Measurements from ENCODE around the gene CEP85L. TPM values are rescaled to one million over a fixed set of nuclear protein-coding genes. Genes with fewer than 3 reads are reported as not detected.

Gene CEP85L
- total RNA-seq, 1 donor from 2014 or later: 9.1 TPM

DNA sequence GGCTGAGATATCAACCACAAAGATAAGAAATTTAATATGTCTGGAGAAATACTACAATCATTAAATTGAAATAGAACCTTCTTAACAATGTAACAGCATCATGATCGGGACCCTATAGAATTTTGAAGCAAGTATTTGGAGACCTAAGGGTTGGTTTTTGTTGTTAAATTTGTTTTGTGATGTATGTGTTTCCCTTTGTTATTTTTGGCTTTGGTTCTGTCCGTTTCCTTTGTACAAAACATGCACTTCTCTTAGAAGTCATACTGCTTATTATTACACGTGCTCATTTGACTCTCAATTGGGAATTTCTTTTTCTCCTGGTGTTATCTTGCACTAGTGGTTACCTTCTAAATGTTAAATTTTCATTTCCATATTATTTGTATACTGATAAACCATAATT lies 107.3 kb downstream of the CEP85L start:
- DNase-seq (ENCODE audit: low read depth, low spot score): peak; percentile 3

DNA sequence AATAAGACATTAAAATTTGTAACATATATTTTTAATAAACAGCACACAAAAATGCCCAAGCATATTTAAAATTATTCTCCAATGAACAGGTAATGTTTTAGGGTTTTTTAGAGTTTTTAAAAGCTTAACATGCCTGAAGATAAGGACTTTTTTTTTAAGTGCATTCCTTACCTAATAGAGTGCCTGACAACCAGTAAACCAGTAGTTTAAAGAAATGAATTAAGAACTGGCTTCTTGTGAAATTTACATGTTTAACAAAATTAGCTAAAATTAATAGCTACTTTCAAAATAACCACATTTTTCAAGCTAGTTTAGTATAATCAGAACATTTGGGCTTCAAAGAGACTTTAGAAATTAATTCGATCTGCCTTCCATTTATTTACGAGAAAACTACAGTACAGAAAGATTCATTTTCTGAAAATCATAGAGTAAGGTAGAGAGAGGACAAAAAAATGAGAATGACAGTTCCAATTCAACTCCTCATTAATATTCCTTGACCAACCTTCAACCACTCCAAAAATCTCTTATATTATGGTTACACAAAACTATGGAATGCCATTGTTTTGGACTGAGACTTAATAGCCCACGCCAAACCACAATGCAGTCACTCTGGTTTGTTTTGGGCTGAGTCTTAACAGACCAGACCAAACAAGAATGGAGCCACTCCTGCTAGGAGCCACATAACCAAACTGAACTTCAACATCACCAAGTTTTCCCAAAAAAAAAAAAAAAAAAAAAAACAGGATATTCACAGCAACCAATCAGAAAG lies 109.0 kb downstream of the CEP85L start:
- no peak for DNase-seq (ENCODE audit: low read depth, low spot score)

DNA sequence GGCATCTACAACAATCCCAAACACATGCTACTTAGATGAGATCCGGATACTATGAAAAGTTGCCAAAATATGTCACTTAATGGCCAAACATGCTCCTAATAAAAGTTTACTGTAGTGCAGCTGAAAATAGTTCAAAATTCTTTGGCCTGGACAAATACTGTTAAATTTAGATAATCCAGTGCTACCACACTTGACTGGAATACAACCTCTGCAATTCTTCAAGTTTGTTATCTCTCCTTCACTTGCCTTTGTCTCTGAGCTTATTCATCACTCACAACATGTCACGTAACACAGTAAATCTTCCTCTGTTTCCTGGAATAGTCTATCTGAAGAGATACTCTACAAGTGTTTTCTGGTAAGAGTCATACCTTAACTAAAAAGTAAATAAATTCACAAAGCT lies 113.8 kb downstream of the CEP85L start:
- peak; percentile 2 for DNase-seq (ENCODE audit: low read depth, low spot score)

DNA sequence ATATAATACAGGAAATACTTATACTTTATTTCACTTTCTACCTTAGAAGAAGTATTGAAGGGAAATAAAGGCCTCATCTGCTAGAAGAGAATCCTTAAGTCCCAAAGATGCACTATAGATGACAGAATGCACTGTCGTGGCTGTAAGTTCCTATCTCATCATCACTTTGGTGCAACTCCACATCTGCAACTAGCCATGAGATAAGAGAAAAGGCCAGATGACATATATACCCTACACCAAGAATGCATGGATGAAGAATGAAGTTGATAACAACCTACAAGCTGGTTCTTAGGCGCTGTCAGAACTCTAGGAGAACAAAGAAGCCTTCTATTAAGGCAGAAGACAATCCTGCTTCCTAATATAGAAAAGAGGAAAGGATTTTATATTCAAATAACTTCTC lies 114.9 kb downstream of the CEP85L start:
- no peak for DNase-seq (ENCODE audit: low read depth, low spot score)

DNA sequence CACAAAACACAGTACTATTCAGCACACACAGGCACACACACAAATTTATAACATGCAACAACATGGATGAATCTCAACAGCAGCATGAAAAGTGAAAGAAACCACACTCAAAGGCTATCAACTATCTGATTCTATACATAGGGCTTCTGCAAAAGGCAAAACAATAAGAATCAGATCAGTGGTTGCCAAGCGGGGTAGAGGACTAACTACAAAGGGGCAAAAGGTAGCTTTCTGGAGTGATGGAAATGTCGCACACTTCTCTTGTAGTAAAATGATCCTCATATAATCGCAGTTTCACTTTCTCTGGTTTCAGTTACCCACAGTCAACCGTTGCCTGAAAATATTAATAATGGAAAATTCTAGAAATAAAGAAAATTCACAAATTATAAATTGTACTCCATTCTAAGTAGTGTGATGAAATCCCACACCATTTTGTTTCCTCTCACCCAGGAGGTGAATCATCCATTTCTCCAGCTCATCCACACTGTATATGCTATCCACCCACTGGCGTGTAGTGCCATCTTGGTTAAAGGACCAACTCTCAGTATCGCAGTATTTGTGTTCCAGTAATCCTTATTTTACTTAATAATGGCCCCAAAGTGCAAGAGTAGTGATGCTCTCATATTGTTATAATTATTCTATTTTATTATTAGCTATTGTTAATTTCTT lies 116.1 kb downstream of the CEP85L start:
- no peak for DNase-seq (ENCODE audit: low read depth, low spot score)

DNA sequence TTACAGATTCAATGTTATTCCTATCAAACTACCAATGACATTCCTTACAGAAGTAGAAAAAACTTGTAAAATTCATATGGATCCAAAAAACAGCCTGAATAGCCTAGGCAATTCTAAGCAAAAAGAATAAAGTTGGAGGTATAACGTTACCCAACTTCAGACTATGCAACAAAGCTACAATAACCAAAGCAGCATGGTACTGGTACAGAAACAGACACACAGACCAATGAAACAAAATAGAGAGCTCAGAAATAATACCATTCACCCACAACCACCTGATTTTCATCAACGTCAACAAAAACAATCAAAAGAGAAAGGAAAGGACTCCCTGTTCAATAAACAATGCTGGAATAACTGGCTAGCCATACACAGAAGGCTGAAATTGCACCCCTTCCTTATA lies 120.4 kb downstream of the CEP85L start:
- DNase-seq (ENCODE audit: low read depth, low spot score): no peak

DNA sequence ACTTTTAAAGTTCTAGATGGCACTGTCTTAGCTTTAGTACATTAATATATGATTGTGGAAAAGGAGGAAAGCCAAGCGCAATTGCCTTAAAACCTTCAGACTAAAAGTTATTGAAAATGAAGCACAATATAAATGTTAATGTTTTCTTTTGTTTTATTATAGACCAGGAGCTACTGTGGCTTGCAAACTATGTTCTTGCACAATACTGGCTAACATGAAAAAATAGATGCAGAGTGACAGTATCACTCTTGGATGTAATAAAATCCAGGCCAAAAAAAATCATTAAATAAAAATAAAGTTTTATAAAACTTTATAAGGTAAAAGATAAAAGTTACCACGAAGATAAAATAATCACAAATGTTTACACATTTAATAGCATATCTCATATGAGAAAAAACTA lies 121.6 kb downstream of the CEP85L start:
- DNase-seq (ENCODE audit: low read depth, low spot score): no peak

DNA sequence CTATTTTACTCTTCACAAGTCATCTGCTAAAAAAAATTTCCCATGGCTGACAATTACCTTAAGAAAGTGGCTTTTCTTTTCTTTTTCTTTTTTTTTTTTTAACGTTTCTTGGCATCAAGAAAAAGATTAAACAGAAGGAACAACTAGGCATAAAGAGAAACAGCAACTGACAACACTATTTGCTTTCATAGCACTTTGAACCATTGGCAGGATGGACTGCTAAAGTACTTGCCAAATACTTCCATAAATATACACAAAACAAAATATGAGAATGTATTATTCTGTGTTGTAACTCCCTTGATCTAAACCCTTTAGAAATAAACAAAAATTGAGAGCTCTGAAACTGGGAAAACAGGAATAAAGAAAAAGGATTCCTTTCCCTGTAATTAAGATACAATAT lies 123.3 kb downstream of the CEP85L start:
- DNase-seq (ENCODE audit: low read depth, low spot score): no peak

DNA sequence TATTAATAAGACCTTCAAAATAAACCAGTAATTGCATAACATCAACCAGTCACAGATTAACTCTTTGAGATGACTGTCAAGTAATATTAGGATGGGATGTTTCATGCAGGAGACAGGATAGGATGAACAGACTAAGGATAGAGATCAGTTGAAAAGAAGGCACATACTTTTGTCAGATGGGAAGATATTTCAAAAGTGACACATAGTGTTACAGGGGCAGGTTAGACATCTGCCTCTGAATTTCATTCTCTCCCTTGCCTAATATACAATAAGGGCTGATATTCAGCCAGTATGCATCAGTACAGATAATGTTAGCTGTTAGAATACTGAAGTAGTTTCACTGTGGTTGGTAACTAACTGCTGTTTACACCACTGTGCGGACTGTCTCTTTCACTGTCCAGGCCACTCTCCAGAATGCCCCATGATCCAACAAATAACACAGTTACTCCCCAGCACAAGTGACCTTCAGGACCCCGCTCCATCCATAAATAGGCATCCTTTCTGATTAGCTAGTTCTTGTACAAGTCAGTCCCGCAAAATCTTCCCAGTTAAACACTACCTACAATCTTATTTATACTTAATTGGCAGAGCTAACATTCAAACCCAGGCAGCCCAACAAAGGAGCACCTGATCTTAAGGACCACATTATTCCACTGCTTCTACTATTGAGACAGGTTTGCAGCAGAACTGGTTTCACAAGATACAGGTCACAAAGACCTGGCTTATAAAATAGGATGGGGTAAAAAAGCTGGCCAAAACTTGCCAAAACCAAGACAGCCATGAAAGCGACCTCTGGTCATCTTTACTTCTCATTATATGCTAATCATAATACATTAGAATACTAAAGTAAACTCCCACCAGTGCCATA lies 125.2 kb downstream of the CEP85L start:
- DNase-seq (ENCODE audit: low read depth, low spot score): no peak

DNA sequence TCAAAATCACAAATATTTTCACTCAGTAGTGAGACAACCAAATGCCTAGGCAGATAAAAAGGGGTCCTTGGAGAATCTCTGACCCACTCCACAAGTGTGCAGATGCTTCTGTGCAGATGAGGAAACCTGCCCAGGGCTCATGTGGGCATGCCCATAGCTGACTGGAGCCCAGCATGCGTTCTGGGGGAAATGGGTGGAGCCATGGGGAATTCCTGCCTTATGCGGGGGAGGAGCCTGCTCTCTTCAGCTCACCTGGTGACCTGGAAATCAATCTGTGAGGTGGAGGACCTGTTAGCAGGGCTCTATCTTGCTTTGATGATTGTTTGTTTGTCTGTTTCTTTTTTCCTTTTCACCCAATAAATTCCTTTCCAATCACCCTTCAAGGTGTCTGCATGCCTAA lies 126.7 kb downstream of the CEP85L start:
- no peak for DNase-seq (ENCODE audit: low read depth, low spot score)

DNA sequence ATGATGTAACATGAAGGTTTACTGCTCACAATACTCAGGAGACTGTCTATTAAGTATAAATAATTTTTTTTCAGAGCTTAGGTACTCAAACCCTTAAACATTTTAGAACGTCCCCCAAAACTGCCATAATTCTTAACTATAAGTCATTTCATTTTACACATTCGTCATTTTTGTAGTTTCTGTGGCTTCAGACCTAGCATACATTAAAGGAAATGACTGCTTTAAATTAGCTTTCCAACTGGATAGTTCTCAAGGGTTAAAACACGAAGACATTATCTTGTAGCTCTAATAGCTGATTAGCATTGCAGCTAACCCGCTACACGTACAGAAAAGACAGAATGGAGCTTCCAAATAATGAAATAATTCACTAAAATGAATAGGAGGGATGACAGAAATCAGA lies 128.2 kb downstream of the CEP85L start:
- DNase-seq (ENCODE audit: low read depth, low spot score): no peak

DNA sequence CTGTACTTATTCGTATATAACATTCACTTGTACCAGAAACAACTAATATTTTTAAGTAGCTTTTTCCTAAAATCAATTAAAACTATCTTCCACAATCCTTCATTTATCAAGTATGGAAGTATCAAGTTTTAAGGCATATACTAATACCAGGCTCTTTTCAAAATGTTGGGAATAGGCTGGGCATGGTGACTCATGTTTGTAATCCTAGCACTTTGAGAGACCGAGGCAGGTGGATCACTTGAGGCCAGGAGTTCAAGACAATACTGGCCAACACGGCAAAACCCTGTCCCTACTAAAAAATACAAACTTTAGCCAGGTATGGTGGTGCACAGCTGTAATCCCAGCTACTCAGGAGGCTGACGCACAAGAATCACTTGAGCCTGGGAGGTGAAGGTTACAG lies 129.0 kb downstream of the CEP85L start:
- DNase-seq (ENCODE audit: low read depth, low spot score): no peak

DNA sequence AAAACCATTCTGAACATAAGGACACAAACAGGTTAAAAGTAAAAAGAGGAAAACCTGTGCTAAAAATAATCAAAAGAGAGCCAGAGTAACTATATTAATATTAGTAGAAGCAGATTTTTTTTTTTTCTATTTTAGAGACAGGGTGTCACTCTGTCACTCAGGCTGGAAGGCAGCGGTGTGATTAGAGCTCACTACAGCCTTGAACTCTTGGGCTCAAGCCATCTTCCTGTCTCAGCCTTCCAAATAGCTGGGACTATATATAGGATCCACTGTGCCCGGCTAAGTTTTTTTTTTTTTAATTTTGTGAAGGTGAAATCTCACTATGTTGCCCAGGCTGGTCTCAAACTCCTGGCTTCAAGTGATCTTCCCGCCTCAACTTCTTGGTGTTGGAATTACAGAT lies 136.7 kb downstream of the CEP85L start:
- DNase-seq (ENCODE audit: low read depth, low spot score): no peak

DNA sequence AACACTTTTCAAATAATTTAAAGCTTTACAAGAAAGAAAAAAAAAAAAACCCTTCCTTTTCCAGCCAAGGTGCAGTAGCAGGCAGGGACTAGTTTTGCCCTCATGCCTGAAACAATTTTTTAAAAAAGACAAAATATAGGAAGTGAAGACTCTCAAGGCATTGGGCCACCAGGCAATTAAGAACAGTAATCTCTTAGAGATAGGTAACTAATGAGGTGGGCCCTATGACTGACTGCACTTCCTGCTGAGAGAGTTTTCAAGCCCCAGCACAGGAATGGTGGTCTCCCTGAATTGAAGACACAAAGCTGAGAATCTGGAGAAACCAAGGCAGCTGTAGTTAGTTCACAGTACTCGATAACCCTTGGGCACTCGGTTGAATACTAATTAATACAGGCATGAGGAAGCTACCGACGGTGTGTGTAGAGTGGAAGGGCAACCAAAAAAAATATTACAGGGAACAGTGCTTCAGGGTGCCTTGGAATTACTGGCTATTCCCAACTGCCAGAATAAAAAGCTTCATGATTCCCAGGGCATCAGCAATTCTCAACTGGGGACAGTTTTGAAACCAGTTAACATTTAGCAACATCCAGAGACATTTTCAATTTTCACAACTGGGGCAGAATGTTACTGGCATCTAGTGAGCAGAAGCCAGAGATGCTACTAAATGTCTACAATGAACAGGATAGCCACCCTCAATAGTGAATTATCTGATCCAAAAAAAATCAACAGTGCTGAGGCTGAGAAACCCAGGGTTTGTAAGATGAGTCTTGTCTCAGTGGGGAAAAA lies 139.3 kb downstream of the CEP85L start:
- DNase-seq (ENCODE audit: low read depth, low spot score): no peak

DNA sequence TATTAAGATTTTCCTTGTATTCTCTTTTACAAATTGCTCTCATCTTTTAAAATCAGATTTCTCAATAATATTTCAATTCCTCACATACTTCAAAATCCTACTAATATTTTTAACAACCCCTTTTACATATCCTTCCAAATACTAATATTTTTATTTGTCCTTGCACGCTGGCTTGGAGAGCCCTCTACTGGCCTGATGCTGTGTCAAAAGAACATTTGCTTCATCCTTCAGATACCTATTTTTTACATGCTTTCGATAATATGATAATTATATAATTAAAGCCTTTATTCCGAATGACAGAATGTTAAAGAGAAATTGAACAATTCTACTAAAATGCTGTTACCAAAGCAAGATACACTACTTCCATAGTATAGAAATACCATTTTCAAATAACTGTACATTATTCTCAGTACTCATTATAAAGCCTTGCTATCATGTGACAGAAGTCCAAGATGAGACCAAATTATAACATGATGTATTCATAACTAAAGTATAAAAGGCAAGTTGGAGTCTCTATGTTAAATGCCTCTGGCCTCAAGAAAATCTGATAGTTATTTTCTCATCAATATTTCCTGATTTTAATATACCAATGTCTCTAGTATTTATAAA lies 142.3 kb downstream of the CEP85L start:
- peak; percentile 5 for DNase-seq (ENCODE audit: low read depth, low spot score)

DNA sequence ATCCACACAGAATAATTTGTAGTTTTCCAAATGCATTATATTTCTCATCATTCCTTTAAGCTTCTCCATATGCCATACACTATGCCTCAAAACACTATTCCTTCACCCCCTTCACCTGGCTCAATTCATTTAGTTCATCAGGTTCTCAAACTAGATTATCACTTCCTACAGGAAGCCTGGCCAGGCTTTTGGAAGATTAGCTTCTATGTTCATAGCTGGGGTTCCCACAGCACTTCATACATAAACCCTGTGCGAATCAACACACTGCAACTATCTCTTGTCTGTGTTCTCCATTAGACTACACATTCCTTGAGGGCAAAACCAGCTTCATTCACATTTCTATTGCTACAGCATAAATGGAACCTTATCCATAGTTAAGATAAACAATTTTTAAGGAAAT lies 143.8 kb downstream of the CEP85L start:
- DNase-seq (ENCODE audit: low read depth, low spot score): no peak

DNA sequence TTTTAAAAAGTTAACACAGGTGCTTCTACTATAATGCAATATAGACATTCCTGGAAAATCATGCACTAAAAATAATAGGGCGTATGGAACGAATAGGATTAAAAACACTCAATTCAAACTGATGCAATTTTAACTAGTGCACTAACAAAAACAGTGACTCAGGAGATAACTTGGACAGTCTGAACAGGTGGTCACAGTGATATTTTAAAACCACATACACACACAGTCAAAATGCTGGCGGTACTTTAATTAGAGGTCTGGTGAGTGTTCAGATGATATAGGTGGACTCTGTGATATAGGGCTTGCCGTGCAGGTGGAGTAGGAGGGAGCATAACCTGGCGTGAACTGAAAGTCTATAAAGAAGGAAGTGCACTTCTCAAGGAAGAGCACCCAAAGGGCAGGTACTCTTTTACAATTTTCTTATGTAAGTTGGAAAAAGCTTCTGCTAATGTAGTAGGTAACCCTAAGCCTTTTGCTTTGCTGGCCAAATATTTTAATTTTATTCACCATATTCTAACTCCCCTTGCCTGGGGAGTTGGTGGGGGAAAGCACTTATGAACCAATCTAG lies 145.2 kb downstream of the CEP85L start:
- no peak for DNase-seq (ENCODE audit: low read depth, low spot score)

DNA sequence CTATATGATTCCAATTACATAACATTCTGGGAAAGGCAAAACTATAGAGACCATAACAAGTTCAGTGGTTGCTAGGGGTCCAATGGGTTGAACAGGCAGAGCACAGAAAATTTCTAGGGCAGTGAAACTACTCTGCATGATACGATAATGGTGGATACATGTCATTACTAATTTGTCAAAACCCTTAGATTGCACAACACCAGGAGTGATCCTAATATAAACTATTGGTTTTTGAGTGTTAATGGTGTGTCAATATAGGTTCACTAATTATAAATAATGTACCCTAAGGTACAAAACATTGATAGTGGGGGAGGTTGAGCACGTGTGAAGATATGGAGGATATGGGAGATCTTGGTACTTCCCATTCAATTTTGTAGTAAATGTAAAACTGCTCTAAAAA lies 145.7 kb downstream of the CEP85L start:
- no peak for DNase-seq (ENCODE audit: low read depth, low spot score)

DNA sequence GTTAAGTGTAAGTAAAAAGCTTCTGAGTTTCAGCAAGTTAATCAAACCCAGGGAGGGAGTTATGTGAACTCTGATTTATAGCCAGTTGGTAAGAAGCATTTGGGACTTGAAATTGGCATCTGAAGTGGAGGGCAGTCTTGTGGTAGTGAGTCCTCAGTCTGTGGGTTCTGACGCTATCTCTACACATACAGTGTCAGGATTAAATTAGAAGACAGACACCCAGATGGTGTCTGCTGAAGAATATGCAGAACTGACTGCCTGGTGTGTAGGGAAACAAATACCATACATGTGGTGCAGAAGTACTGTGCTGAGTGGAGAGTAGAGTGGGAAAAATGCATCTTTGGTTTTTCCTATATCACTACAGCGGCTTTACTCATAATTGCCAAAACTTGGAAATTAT lies 146.8 kb downstream of the CEP85L start:
- no peak for DNase-seq (ENCODE audit: low read depth, low spot score)

DNA sequence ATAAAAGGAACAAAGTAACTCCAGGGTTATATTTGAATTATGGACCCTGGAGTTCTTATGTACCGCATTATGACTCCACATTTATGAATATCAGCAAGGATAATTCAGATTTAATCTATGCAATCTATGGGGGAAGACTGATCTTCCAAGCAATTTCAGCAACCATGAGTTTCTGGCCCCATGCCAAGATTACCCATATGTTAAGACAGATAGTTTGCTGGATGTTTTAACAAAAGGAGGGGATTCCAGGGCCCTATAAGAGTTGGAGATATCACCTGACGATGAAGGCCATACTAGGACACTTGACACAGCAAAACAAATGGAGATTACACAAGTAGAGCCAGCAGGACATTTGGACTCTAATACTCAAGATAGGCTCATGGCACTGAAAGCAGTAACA lies 149.2 kb downstream of the CEP85L start:
- no peak for DNase-seq (ENCODE audit: low read depth, low spot score)

DNA sequence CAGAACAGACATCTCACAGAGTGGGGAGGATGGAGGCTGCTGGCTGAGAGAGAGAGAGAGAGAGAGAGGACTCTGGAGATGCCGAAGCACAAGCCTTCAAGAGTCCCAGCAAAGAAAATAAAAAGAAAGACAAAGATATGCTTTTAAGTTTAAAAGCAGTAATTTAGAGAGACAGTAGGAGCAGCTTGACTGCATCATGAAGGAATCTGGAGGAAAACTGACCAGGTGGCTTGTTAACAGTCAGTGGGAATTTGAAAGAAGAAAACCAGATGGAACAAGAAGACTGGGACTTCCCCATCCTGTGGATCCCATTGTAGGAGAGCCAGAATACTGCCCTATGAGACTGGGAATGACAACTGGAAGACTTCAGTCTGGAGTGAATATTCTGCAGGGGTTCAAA lies 149.6 kb downstream of the CEP85L start:
- no peak for DNase-seq (ENCODE audit: low read depth, low spot score)

All from pulmonary artery endothelial cell (primary cell).